Islet precursor cell (in vitro differentiated cells): ENCODE measurements around the gene SYT1.
"Not testable (repeated sequence)": the region's sequence is repeated elsewhere in the genome, so short reads cannot be mapped to it uniquely, and the experiment has no call there.

Experiments
- DNase-seq: peaks from one replicate; pipeline ENCODE4 v3.0.0-alpha.2; 2018

SYT1 gene

DNA sequence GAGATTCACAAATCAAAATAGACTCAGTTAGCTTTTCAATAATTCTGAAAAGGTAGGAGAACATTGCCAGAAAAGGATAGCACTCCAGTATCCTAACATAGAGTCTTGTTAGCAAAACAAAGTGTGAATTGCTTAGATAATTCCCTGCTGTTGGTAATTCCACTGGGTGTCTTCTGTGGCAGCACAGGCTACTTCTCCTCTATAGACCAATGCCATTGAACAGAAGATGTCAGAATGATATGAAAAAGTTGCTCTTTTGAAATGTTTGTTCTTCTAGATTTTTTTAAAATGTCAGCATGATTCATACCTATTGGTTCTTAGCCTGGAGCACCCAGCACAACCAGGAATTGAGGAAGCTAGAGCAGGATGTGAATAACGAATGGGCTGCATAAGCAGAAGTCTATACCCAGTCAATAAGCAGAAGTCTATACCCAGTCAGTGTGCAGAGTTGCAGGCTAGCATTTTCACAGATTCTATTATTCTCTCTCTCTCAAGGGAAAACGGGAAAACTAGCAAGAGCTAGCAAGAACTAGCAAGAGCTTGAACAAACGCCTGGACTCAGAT is 112.8 kb downstream of the SYT1 start:
- DNase-seq, result no peak

DNA sequence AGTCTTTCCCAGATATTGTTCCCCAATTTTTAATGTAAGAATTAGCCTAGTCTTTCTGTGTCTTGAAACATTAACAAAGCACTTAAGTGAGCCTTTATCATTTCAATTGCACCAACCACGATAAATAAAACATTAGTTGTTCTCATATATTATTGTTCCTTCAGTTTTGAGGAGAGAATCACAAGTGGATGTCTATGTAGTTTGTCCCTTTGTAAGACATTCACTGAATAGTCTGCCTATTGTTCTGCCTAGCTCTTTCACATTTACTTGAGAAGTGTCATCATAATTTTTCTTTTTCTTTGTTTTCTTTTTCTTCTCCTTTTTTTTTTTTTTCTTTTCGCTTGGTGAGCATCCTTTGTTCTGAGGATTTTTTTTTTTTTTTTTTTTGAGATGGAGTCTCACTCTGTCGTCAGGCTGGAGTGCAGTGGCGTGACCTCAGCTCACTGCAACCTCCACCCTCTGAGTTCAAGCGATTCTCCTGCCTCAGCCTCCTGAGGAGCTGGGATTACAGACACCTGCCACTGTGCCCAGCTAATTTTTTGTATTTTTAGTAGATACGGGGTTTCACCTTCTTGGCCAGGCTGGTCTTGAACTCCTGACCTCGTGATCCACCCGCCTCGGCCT is 129.7 kb downstream of the SYT1 start:
- DNase-seq, result no peak

DNA sequence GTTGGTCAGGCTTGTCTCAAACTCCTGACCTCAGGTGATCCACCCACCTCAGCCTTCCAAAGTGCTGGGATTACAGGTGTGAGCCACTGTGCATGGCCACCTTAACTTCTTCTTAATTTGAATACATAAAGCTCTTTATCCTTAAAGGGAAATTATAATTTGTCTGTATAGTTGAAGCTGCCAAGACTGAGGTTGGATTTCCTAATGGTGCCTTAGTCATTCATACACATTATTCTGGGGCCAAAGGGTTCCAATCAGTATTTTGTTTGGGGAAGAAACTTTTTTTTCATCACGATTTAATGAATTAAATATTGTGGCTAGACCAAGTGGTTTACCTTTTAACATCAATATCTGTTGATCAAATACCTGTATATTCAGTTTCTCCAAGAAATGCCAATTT is 135.9 kb downstream of the SYT1 start:
- no peak for DNase-seq

DNA sequence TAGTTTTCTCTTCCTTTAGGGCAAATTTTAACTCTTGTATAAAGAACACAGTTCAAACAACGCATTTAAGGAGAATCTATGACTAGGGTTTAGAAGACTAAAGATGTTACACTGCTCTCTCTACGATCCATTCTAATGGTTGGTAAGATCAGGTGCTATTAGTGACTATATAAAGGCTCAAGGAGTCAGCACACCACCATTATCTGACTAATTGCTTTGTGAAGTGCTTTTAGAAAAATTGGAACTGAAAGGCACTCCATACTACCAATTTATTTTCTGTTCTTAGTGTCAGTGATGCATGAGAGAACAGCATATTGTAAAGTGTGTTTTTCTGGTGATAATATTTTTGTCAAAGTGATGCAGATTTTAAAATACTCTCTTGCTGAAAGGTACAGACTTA is 136.8 kb downstream of the SYT1 start:
- DNase-seq, result no peak

DNA sequence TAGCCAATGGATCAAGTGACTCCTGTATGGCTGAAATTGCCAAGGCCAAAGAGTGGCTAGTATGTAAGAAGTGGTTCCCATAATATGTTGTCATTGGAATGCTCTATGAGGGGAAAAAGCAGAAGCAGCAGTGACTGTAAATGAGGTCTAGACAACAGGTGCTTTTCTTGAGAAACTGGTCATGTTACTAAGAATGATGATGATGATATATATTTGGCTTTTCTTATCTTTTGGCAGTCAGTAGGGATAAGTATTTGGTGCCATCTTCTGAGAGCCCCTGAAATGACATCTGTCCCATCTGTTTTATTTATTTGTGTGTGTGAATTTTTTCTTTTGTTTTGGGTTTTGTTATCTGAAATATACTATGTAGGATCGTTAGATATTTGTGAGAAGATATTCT is 141.7 kb downstream of the SYT1 start:
- DNase-seq, result no peak

DNA sequence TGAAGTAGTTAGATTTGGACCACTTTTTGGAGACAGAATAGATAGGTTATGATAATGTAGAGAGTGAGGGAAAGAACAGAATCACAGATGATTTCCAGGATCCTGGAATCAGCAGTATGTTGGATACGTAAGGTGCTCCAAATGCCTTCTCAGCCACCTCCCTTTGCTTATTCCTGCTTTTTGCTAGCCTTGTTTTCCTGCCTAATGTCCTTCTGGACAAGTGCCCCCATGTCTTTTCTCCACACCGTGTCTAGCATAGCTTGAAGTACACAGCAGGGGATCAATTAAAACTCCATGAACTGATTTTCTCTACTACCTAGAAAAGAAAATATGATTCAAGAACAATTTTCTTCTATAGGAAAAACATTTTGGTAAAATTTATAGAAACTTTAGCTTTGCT is 144.0 kb downstream of the SYT1 start:
- DNase-seq, result no peak

DNA sequence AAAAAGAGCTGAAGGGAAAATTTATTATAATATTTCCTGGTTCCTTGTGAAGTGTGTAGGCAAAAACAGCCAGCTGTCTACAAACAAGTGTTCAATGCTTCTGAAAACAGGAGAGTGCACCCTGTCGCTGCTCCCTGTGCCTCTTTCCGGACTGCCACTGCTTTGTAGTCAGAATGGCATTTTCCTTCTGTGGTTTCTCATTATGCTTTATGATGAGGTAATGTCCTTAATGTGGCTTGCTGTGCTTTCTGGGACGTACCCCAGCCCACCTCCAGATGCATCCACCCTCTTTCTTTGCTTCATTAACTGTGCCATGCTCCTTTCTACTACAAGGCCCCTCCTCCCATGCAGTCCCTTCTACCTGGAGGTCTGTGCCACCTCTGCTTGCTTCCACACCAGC is 148.1 kb downstream of the SYT1 start:
- DNase-seq, result no peak

DNA sequence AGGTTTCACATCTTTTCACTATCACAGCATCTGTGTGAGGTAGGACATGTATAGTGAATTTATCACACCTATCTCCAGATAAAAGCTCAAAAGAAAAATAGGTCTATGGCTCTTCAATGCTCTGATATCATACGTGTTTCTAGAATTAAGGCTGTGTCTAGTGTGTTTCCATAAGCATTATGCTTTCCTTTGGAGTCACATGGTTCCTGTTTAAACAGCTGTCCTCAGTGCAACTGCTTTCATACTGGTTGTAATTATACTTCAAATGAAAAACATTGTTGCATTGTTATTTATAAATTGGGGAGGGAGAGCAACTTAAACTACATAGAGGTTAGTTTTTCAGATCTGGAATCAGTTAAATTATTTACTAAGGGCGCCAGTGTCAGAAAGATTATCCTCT is 151.6 kb downstream of the SYT1 start:
- DNase-seq, result no peak

DNA sequence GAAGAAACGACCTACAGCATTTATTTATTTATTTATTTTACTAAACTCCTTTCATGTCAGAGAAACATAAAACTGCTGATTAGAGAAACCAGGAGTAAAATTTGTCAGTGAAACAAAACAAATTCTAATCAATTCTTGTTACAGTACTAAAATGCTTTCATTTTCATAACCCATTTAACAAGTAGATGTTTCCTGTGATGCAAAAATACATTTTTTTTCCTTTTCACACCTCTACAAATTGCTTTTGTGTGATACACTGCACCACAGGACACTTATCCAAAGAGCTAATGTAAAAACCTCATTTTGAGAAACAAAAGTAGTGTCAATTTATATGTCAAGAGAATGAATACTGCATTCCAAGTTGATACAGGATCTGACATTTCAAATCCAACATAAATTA is 155.1 kb downstream of the SYT1 start:
- no peak for DNase-seq

DNA sequence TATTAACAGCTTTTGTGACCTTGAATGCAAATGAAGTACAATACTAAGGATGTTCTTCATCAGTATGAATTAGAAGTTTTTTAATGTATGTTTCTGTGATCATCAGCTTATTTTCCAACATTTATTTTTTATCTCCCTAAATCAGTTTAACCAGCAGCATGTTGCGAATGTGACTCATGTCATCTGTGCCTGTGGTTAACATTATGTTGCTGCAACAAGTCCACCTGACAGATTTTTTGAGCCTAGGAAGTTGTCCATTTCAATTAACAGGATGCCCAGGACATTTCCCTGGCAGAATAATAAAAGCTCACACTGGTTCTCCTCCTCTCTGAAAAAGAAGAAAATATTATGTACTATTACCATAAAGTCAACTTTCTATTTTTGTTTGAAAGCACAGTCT is 155.5 kb downstream of the SYT1 start:
- no peak for DNase-seq

DNA sequence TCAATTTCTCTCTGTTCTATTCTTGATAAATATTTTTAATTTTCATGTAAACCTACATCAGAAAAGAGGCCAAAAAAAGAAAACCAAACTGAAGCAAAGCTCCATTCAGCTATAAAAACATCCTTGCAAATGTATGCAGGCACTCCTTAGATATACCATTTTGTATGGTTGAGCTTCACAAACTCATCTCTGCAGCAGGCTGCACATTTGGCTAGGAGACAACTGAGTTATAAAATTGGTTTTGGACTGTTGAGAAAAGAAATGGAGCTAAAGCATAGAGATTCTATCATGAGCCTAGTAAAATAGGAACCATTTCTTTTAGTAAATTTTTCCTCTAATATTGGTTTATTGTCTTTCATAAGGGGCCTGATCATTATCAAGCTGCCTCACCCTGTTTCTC is 156.4 kb downstream of the SYT1 start:
- no peak for DNase-seq

DNA sequence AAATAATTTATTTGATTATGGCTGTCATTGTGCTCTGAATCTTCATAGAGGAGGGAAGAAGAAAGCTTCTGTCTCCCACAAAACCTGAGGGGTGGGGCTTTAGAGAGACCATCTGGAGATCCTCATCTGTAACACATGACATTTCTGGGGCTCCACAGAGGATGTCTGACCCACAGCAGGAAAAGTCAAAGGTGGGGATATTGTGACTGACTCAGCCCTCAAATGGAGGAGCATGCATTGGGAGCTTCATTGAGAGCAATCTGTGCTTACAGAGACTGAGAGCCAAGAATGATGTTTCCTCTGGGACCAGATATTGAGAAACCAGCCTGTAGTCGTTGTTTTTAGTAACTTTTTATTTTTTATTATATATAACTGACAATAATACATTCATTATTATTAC is 158.7 kb downstream of the SYT1 start:
- DNase-seq, result no peak

DNA sequence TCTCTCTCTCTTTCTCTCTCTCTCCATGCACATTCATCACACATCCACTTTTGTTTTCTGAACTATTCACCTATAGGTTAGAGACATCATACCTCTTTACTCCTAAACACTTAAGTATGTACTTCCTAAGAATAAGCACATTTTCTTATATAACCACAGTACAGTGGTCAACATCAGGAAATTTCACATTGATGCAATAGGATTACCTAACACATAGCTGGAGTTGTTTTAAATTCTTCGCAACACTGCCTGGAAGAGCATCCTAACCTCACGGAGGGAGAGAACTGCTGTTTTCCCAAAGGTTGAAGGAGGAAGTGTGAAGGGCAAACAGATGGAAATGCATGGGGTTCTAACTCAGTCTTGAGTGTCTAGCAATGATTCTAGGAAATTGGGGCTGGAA is 159.2 kb downstream of the SYT1 start:
- DNase-seq, result no peak

DNA sequence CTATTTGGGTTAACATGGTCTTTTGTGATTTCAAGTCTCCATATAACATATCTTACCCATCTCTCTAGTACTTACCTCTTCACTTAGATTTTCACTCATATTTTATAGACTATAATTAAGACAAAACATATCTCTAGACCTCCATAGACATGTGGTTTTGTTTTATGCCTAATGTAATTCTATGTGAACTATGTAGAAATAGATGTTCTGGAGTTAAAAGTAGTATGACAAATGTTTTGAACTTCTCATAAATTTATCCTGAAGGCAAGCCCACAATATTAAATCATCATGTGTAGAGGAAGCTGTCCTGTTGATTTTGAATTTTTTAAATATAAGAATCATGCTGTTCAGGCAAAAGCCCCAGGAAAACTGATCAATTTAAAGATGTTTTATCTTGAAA is 169.2 kb downstream of the SYT1 start:
- DNase-seq, result no peak

DNA sequence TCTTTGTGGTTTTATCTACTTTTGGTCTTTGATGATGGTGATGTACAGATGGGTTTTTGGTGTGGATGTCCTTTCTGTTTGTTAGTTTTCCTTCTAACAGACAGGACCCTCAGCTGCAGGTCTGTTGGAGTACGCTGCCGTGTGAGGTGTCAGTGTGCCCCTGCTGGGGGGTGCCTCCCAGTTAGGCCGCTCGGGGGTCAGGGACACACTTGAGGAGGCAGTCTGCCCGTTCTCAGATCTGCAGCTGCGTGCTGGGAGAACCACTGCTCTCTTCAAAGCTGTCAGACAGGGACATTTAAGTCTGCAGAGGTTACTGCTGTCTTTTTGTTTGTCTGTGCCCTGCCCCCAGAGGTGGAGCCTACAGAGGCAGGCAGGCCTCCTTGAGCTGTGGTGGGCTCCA is 180.2 kb downstream of the SYT1 start:
- DNase-seq, result not testable (repeated sequence)

DNA sequence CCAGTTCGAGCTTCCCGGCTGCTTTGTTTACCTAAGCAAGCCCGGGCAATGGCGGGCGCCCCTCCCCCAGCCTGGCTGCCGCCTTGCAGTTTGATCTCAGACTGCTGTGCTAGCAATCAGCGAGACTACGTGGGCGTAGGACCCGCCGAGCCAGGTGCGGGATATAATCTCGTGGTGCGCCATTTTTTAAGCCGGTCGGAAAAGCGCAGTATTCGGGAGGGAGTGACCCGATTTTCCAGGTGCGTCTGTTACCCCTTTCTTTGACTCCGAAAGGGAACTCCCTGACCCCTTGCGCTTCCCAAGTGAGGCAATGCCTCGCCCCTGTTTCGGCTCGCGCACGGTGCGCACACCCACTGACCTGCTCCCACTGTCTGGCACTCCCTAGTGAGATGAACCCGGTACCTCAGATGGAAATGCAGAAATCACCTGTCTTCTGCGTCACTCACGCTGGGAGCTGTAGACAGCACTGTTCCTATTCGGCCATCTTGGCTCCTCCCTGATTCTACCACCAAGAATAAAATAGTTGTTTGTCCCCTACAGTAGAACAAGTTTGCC is 180.7 kb downstream of the SYT1 start:
- peak; percentile 74 for DNase-seq

DNA sequence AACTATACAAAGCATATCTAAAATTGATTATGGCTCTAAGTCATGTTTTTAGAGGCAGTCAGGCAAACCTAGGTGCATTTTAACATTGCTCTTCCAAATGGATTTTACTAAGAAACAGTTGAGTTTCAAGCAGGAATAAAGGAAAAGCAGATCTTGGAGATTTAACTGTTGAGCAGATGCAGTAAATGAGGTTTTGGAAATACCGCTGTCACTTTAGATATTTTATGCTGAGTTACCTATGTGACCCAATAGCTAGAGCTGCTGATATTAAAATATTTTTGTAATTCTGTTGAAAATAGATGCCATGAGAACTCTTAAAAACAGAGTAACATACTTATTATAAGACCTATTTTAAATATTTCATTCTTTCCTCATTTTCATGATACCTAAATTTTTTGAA is 181.4 kb downstream of the SYT1 start:
- DNase-seq, result no peak

DNA sequence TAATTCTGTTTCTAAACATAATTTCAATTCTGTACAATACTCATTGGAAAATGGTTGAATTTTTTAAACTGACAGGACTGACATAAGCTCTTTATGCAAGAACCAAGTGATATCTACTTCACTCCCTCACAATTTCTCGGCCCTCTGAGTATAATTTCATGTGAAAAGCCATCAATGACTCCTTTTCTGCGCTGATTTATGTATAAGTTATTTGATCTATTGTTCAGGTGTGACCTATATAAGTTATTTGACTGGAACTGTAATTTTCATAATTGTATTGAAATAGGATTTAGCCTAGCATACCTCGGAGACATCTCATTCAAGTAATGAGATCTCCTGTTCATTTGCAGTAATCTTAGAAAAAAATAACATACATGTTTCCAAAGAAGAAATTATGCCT is 184.4 kb downstream of the SYT1 start:
- DNase-seq, result no peak

DNA sequence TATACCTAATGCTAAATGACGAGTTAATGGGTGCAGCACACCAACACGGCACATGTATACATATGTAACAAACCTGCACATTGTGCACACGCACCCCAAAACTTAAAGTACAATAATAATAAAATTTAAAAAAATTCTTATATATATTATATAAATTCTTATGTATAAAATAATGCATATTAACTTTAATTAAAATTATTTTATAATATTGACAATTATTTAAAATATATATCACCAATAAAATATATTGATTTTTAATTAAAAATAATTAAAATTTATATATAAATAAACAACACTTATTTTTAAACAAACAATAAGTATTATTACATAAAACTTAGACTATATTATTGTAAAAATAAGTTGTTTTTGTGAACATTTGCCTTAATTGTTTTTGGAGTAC is 188.8 kb downstream of the SYT1 start:
- DNase-seq, result no peak

DNA sequence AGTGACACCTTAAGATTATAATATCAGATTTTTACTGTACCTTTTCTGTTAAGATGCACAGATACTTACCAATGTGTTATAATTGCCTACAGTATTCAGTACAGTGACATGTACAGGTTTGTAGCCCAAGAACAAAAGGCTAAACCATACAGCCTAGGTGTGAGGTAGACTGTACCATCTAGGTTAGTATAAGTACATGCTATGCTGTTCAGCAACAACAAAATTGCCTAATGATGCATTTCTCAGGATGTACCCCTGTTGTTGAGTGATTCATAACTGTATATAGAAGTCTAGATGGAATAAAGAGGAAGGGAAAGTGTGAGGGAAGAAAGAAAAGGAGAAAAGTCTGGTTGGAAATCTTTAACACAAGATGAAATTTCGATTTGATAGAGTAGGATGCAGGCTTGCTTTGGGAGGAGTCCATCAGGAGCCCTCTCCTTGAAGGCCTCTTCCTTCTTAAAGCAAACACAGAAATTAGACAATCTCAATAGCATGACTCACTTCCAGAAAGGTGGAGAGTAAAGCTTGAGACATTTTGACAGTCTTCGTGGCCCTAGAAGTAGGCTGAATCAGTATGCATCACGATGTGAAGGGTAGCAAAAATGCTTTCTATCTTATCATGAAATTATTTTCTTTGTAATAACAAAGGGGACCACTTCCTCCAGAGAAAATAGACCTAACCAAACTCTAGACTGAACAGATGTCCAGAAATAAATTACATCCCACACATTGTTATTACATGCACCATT is 191.5 kb downstream of the SYT1 start:
- DNase-seq, result no peak

DNA sequence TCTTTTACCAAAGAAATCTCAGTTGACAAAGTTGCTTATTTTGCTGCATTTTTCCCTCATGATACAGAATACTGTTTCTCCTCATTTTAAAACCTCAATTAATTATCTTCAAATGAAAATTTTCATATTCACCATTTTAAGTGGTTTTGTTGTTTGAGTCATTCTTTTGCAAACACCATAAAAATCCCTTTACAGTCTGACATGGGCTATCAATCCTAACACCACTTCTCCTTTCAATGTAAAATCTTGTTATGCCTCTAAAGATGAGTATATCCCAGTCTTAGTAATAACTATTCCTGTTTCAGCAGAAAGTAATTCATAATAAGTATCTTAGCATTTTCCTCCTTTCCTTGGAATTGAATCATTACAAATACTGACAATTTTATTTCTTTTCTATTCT is 192.2 kb downstream of the SYT1 start:
- no peak for DNase-seq

DNA sequence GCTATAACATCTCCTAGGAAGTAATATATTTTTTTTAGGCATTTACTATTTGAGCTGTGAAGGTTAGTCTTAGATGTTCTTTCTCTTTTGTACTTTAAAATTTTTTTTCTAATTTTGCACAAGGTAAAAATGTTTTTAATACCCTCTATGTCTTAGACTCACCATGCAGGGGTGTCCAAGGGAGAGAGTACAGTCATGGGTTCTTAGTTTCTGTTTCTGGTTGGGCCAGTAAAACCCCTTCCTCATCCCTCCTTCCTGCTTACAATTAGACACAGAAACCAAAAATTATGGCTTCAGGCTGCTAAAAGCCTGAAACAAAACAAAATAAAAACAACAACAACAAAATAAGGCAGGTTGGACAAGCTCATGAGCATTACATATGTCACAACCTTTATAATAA is 193.0 kb downstream of the SYT1 start:
- DNase-seq, result no peak

DNA sequence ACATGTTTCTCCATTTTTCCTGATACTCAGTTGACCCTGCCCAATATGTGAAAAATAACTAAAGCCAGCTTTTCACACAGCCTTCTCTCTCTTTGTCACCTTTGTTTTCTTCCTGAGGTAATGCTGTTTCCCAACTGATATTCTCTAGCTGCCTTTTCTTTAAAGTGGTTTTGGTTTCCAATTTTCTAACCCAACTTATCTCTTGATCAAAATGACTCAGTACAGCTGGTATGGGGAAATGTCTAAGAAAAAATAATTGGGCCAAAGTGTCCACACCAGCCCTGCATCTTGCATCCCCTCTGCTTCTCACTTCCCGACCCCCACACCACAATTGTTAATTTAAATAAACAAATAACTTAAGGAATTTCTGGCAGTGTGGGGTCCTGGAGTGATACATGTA is 193.8 kb downstream of the SYT1 start:
- DNase-seq, result peak; percentile 65

DNA sequence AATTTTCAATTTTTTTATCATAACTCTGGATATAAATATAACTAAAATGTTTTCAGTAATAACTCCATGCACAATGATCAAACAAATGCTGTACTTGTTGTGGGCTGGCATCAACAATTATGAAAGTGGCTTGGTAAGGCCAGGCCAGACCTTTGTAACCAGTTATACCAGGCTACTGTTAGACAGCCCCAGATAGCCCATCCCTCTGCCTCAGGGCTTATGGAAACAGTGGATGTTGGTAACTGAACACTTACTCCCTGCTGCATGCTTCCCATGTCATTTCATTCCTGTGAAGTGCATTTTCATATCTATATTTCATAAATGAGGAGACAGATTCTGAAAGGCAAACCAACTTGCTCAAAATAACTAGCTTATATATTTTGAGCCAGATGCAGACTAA is 195.0 kb downstream of the SYT1 start:
- DNase-seq, result no peak

DNA sequence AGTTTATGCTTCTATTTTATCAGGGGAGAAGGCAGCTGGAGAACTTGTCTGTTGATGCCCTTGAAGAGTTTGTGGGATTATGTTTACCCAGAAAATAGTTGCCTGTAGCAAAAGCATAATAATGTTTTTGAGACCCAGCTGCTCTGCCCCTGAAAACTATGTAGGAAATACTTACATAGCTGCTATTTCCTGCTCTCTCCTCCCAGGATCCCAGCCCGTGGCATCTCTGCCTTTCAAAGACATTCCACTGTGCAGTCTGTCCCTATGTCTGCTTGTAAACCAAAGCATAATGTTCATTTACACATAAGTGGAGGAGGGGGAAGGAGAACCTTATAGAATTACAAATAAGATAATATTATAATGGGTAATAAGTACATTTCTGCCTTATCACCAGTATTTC is 198.7 kb downstream of the SYT1 start:
- DNase-seq, result peak; percentile 84
